HG02885 (cell line): Measurements from ENCODE around the gene NOL3.

Source experiments
- ATAC-seq: cut with Tn5 transposase; IDR thresholded peaks from one replicate; pipeline ENCODE4 v1.9.1; 2021; ENCODE audit warnings: mild to moderate bottlenecking; ENCODE audit not compliant: unreplicated experiment, poor library complexity

The NOL3 gene

GRCh38 chr16:67187175-67187890 lies 17.0 kb downstream of the NOL3 start:
- ATAC-seq = no peak

- no peak for ATAC-seq
These were observed 18.0 kb downstream of the NOL3 start for GRCh38 chr16:67188323-67188722.

- ATAC-seq = no peak
These were observed 18.5 kb downstream of the NOL3 start for GRCh38 chr16:67188798-67189197.

- no peak for ATAC-seq
These were observed 19.7 kb downstream of the NOL3 start, which contains the start of gene EXOC3L1 for GRCh38 chr16:67190041-67190440. EXOC3L1 (minus strand) TSS chr16:67190136; CDS start chr16:67189676, 460 bp downstream.

- no peak for ATAC-seq
These were observed 20.4 kb downstream of the NOL3 start for GRCh38 chr16:67190448-67191399.

- no peak for ATAC-seq
These were observed 21.2 kb downstream of the NOL3 start for GRCh38 chr16:67191411-67191994.

GRCh38 chr16:67191995-67192681 lies 21.8 kb downstream of the NOL3 start, which contains the start of gene E2F4:
E2F4 (plus strand) TSS chr16:67192155; CDS start chr16:67192228, 73 bp downstream.
- ATAC-seq = peak; percentile 95

- no peak for ATAC-seq
These were observed 22.5 kb downstream of the NOL3 start for GRCh38 chr16:67192781-67193361.

- ATAC-seq = no peak
These were observed 23.2 kb downstream of the NOL3 start for GRCh38 chr16:67193536-67193935.

- ATAC-seq = no peak
These were observed 23.9 kb downstream of the NOL3 start for GRCh38 chr16:67194260-67194659.

GRCh38 chr16:67195676-67196075 lies 25.3 kb downstream of the NOL3 start:
- no peak for ATAC-seq

GRCh38 chr16:67196881-67197280 lies 26.5 kb downstream of the NOL3 start:
- ATAC-seq = no peak

- ATAC-seq = no peak
These were observed 27.4 kb downstream of the NOL3 start for GRCh38 chr16:67197704-67198103.

- no peak for ATAC-seq
These were observed 27.9 kb downstream of the NOL3 start for GRCh38 chr16:67198238-67198734.

- no peak for ATAC-seq
These were observed 28.9 kb downstream of the NOL3 start, which contains the start of gene ELMO3 for GRCh38 chr16:67199011-67199807. ELMO3 (plus strand) TSS chr16:67199131; CDS start chr16:67199327, 196 bp downstream.

- no peak for ATAC-seq
These were observed 29.5 kb downstream of the NOL3 start for GRCh38 chr16:67199808-67200198.

- ATAC-seq = no peak
These were observed 30.2 kb downstream of the NOL3 start for GRCh38 chr16:67200491-67200890.

- ATAC-seq = no peak
These were observed 31.3 kb downstream of the NOL3 start for GRCh38 chr16:67201411-67202345.
